HepG2 (cell line): ENCODE measurements around the gene NDRG2.

Experiments
- CBFB ChIP-seq: sonication (generic); formaldehyde crosslinking; IDR thresholded peaks from 2 replicates; pipeline ENCODE4 v1.4.0; 2020; ENCODE audit warnings: missing genetic modification reagents
- KLF12 ChIP-seq: sonication (generic); formaldehyde crosslinking; IDR thresholded peaks from 2 replicates; pipeline ENCODE4 v1.4.0; 2020; ENCODE audit warnings: missing genetic modification reagents, borderline replicate concordance

- TF ChIP-seq KLF12 (CRISPR knock-in tag) (no peak), CBFB (CRISPR knock-in tag) (no peak)
These were observed 33.2 kb upstream of the NDRG2 start, which contains the start of gene RNASE8 for GRCh38 chr14:21057803-21058675.
